GM19395 (cell line): ENCODE results near the gene ATOX1.
"Not testable (repeated sequence)": the region's sequence is repeated elsewhere in the genome, so short reads cannot be mapped to it uniquely, and the experiment has no call there.

Source experiments
- ATAC-seq: cut with Tn5 transposase; IDR thresholded peaks from one replicate; pipeline ENCODE4 v1.9.1; 2021; ENCODE audit warnings: mild to moderate bottlenecking, moderate library complexity; ENCODE audit not compliant: unreplicated experiment

The ATOX1 gene

GRCh38 chr5:151699071-151699901, 59.1 kb downstream of the ATOX1 start:
- no peak for ATAC-seq

GRCh38 chr5:151698081-151698480, 60.4 kb downstream of the ATOX1 start:
- not testable (repeated sequence) for ATAC-seq

DNA sequence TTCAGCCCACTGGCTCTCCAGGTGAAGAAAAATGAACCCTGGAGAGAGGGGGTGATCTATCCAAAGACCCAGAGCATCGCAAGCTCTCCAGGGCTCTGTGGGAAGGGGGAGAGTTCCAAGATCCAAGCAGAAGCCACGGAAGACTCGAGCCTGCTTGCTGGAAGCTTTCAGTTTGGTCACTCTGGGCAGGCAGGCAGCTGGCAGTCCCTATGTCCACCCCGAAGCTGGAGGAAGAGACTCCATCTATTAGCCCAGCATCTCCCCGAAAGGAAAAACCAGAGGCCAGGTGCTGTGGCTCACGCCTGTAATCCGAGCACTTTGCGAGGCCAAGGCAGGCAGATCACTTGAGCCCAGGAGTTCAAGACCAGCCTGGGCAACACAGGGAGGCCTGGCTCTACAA, 61.0 kb downstream of the ATOX1 start:
- ATAC-seq, result no peak

DNA sequence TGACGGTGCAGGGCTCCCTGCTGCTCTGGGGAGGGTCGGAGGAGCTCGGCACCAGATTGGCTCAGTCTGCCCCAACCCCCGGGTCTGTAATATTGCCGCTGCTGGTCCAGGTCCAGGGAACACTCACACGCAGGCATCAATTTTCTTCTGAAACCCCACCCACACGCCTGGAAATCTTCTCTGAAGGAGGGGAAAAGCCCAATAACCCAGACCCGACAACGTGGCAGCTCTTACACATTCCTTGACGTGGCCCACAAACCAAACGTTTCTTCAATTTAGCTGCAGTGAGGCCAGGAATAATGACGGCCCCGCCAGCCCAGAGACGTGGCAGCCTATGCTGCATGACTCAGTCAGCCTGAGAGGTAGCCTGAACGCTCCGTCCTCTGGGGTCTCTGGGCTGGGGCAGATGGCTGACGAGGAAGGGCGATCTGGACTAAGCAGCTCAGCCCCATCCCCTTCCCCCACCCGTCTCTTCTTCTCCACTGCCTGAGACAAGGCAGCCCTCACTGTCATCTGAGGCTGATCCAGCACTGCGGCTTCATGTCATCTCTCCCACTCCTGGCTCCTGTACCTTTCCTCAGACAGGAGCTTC, 61.9 kb downstream of the ATOX1 start:
- ATAC-seq, result no peak

DNA sequence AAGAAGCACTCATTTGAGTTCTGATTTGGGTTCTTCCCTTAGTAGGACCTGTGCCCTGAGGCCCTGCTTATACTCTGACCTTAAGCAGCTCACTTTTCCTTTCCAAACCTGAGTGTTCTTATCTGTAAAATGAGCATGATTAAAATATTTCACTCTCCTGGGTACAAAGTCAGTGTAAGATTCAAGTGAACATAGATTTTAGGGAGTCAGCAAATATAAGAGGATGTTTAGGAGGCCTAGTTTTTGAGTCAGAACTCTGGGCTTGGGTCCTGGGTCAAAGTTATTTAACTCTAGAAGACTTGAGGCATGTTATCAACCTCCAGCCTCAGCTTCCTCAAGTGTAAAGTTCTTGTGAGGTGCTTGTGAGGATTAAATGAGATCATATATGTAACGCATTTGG, 63.0 kb downstream of the ATOX1 start:
- ATAC-seq, result no peak

GRCh38 chr5:151694035-151694485, 64.4 kb downstream of the ATOX1 start:
- ATAC-seq, result no peak
